ENCODE results near the gene CXCL11.

DNA sequence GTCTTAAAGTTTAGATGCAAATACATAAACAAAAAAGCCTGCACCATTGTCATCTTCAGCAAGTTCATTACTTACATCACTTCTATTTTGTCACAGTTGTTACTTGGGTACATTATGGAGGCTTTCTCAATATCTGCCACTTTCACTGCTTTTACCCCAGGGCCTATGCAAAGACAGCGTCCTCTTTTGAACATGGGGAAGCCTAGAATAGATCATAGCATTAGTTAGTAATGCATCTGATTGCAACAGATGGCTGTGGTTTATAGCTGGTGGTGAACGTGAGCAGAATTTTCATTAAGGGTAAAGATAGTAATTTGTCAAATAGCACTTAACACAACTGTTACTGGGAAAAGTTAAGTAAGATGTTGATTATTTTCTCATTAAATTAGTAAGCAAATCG is 729 bp downstream of the CXCL11 start:
- TF ChIP-seq, protein P1, sequence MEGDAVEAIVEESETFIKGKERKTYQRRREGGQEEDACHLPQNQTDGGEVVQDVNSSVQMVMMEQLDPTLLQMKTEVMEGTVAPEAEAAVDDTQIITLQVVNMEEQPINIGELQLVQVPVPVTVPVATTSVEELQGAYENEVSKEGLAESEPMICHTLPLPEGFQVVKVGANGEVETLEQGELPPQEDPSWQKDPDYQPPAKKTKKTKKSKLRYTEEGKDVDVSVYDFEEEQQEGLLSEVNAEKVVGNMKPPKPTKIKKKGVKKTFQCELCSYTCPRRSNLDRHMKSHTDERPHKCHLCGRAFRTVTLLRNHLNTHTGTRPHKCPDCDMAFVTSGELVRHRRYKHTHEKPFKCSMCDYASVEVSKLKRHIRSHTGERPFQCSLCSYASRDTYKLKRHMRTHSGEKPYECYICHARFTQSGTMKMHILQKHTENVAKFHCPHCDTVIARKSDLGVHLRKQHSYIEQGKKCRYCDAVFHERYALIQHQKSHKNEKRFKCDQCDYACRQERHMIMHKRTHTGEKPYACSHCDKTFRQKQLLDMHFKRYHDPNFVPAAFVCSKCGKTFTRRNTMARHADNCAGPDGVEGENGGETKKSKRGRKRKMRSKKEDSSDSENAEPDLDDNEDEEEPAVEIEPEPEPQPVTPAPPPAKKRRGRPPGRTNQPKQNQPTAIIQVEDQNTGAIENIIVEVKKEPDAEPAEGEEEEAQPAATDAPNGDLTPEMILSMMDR (IDR thresholded peaks at IDR 0.05; ENCODE audit: low read depth, low read length, poor library complexity, severe bottlenecking), result no peak
- no peak for TF ChIP-seq EZH2phosphoT487 (IDR thresholded peaks at IDR 0.05; ENCODE audit: borderline replicate concordance, low read length)
